Measurements from ENCODE around the gene RAB31.

RAB31 gene

DNA sequence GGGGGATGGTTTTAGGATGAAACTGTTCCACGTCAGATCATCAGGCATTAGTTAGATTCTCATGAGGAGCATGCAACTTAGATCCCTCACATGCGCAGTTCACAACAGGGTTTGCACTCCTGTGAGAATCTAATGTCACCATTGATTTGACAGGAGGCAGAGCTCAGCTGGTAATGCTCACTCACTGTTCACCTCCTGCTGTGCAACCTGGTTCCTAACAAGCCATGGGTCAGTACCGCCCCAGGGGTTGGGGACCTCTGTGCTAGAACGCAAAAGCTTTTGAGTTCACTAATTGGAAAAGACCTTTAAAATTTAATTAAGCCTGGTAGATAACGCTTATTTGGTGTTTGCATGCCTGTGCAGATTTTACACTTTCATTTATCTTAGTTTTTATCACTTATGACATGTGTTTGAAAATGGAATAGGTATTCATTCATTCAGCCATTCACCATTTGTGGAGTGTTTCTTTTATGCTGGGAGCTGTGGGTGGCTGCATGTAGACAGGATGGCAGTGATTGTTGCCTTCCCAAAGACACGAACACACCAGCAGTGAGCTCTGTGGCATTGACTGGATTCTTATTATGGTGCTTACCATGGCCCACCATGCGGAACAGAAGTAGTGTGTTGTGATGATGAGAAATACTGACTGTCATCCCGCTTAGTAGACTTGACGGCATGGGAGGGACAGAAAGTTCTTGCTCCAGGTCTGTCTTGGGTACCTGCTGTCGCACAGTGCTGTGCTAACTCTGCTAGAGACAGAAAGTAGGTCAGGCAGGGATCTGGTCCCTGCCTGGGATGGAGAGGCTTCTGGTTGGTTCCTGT lies 6.4 kb downstream of the RAB31 start:
- DNase-seq = no peak

DNA sequence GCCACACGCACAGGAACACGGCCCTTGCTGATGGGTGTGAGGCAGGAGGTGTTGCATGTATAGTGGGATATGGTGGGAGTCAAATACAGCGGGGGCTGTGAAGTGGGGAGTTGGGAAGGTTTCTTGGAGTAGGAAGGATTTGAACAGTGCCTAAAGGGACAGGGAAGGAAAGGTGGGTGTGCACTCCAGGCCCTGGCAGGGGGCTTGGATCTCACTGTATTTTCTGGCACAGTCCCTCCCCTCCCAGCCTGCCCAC lies 6.9 kb downstream of the RAB31 start:
- DNase-seq = no peak

DNA sequence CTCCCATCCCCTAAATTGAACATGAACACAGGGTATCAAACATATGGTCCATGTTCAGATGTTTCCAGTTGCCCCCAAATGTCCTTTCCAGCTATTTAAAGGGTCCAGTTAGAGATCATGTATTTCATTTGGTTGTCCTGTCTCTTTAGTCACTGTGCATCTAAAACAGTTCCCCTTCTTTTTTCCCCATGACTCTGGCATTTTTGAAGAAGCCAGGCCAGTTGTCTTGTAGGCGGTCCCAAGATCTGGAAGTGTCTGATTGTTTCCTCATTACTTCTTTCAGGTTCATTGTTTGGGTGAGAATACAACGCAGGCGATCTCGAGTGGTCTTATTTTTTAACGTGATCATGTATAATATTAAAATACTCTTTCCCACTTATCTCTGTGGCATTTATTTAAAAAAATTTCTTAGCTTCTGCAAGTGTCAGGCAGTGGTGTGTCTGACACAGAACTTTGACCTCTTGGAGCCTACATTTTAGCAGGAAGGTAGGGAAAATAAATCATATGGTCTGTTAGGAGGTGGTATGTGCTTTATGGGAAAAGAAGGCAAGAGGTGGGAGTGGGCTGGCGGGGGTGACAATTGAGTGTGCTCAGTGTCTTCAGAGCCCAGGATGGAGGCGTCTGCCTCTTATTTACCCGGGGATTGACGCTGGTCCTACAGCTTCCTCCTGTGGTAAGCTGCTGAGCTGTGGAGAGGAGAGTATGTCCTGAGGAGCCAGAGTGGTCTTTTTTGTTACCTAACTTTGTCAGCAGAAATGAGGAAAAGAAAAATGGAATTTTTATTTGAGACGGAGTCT lies 8.1 kb downstream of the RAB31 start:
- DNase-seq = no peak

DNA sequence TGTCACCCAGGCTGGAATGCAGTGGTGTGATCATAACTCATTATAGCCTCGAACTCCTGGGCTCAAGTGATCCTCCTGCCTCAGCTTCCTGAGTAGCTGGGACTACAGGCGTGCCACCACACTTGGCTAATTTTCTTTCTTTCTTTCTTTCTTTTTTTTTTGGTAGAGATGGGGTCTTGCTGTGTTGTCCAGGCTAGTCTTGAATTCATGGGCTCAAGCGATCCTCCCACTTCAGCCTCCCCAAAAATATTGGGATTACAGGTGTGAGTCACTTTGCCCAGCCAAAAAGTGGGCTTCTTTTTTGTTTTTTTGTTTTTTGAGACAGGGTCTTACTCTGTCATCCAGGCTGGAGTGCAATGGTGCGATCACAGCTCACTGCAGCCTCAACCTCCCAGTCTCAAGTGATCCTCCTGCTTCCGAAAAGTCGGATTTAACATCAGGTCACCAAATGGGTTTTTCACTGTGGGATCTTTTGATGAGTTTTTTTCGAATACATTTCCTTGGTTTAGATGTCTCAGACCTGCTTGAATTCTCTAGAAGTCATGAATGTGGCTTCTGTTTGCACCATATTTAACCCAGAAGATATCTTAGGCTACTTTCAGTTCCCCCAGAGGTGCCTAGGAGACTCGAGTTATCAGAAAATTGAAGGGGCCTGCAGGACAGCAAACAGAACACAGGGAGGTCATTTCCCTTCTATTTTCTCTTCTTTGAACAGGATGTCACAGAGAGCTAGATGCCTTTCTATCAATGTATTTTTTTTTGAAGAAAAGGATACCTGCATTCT lies 8.9 kb downstream of the RAB31 start:
- no peak for DNase-seq

DNA sequence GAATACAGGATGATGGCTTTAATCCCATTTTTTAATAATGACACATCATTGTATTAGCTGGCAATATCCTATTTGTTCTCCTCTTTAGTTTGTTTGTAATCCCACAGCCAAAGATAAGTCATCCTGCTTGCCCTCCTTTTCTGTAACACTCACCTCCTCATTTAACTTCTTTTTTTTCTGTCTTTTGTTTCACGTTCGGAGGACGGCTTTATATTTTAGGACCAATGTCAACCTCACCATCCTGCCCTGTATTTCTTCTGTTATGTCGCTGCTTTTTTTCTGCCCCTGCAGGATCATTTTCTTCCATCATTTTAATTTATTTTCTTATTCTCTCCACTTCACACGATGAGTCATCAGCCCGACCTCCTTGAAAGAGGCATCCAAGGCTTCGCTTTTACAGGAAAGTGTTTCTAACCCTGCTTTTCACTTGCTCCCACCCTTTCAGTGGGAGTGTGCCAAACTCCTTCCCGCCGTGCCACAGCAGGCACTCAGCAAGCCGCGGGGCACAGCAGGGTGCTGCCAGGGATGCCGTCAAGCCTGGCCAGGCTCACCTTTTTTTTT lies 11.4 kb downstream of the RAB31 start:
- no peak for DNase-seq

DNA sequence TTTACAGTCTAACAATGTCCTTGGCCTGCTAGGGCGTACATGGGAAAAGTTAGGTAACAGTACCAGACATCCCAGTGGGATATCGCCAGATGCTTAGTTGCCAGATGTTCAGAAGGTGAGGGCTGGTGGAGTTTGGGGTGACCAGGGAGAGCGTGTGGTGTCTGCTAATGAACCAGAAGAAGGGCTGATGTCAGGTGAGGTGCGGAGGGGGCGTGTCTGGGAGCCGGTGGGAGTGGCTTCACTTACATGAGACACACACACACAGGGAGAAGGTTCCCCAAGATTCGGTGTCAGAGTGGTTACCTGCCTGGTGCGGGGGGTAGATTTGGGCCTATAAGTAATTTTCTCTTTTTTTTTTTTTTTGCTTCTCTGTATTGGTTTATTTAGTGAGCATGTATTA lies 12.2 kb downstream of the RAB31 start:
- no peak for DNase-seq

DNA sequence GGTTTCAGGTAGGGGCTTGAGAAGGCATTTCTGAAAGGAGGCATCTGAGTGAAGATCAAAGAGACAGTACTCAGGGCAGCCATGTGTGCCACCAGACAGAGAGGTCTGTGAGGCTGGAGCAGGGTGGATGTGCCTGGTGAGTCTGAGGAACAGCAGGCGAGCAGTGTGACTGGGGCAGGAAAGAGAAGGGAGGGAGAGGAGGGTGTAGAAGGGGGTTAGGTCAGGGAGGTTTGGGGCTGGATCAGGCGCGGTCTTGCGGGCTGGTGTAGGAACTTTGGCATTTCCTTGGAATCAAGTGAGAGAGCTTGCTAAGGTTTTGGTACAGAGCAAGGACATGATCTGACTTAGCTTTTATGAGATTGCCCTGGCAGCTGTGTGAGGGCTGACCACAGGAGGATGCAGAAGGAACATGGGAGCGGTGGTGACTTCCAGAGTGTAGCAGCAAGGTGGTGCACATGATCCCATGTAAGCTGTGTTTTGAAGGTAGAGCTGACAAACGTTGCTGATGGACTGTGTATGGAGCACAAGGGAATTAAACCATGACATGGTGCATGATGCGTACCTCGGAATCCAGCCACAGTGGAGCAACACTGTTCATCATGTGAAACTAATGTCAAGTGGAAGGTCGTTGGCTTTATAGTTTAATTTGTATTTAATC lies 13.9 kb downstream of the RAB31 start:
- no peak for DNase-seq

DNA sequence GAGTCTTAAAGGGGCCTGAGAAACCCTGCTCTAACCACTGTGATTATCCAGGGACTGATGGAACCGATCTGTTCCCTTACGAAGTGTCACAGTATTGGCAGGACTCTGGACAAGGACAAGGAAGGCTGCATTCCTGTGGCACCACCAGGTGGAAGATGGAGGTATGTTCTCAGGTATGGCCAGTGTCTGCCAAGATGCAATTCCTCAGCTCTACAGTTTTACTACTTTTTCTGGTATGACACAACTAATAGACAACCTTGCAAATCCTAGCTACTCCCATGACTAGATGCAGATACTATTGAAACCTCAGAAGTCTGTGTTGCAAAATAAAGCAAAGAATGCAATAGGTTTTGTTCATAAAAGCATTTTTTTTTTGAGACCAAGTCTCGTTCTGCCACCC lies 14.6 kb downstream of the RAB31 start:
- no peak for DNase-seq

DNA sequence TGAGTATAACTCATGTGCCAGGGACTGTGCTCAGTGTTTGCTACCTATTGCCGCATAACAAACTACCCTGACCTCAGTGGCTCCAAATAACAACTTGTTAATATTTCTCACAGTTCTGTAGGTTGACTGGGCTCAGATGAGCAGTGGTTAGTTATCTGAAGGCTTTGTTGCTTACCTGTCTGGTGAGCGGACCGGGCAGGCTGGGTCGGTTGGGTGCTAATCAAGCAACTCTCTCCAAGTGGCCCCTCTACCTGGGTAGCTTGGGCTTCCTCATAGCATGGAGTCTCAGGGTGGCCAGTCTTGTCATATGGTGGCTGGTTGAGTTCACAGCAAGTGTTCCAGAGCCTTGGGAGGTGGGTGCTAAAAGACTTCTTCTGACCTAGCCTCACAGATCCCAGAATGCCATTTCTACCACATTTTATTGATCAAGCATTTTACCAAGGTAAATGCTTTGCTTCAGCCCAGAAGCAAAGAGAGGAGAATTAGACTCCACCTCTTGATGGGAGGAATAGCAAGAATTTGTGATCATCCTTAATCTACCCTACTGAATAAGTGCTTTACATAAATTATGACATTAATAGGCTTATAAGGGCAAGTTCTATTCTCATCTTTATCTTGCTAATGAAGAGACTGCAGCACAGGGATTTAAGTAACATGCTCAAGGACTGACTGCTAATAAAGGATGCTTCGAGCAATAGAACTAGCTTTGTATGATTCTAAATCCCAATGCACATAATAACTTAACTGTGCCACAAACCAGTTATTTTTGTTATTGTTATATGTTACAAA lies 16.9 kb downstream of the RAB31 start:
- peak in 1 of 2 experiments; percentile 25 for DNase-seq

DNA sequence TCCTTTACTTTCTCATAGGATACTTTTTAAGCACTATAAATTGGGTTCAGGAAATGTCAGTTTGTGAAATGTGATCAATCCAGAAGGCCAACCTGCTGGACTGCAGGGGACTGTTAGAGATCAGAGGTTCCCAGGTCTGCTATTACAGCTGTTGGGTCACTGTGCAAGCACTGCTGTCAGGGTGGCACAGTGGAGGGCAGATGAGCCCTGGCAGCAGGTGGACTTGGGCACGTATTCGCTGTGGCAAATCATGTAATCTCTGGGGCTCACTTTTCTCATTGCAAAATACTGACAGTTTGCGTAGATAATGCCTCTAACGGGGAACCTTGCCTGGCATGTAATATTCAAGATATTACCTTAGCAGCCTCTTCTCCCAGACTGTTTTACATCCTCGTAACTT lies 18.1 kb downstream of the RAB31 start:
- DNase-seq = no peak

DNA sequence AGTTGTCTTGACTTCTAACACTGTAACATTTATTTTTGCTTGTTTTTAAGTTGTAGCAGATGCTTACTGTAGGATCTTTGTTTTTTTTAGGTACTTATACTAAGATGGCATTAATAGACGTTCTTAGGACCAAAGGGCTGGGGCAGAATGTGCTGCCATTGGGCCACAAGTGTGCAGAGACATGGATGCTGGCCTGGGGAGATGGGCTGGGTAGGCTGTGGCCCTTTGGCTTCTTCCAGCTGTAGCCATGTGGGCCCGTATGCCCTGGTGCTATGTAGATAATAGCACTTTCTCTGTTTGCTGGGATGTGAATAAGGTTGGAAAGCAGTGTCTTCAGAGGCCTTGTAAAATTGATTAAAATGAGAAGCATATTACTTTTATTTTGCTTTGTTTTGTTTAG lies 18.8 kb downstream of the RAB31 start:
- no peak for DNase-seq

DNA sequence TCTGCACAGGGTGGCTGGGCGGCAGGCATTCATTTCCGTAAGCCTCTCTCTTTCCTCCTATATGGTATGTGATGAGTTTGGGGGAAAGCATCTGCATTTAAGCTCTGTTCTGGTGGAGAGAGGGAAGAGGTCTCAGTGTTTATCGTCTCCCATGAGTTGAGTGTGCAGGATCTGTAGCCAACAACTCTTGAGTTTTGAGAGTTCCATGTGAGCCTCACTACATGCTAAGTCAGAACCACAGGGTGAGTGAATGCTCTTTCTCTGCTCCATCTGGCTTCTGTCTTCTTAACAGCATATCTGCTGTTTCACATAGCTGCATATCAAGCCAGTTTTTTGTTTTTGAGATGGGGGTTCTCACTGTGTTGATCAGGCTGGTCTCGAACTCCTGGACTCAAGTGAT lies 22.7 kb downstream of the RAB31 start:
- DNase-seq = no peak

DNA sequence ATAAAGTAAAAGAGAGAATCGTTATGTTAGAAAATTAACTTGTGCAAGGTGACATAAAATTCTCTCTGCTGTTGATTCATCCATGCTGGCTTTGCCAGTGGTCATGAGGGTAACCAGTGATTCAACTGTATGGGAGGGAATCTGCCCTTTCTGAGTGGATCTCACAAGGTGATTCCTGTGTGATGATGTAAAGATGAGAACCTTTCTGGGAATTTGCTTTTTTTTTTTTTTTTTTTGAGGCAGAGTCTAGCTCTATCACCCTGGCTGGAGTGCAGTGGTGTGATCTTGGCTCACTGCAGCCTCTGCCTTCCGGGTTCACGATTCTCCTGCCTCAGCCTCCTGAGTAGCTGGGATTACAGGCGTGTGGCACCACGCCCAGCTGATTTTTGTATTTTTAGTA lies 23.3 kb downstream of the RAB31 start:
- DNase-seq = no peak

DNA sequence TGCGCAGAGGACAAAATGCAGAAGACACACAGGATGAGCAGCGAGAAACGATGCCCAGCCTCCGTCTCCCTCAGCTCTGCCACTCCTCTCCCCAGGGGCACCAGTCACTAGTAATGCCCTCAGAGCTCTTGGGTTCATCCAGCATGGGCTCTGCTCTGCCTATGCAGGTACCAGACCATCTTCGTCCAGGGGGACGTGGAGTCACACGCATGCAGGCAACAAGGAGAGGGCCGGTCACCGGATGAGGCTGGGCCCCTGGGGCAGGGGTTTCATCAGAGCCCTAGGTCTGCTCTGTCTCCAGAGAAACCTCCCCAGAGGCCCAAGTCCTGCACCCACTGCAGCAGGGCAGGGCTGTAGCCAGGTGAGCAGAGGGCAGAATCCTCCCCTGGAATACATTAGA lies 23.9 kb downstream of the RAB31 start:
- DNase-seq = no peak

DNA sequence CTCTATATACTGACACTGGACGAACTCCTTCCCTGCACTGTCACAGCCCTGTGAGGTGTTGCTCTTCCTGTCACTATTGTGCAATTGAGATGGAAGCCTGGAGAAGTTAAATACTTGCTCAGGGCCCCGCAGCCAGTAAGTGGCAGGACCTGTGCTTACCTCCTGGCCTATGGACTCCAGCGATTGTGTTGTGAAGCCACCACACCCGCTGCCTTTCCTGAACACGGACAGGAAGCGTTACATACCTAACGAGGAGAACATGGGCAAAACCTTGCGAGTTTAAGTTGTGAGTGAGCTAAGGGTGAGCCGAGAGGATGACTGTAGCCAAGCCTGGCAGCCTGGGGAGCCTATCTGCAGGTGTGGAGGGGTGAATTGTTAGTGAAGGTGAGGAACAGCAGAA lies 26.1 kb downstream of the RAB31 start:
- no peak for DNase-seq

DNA sequence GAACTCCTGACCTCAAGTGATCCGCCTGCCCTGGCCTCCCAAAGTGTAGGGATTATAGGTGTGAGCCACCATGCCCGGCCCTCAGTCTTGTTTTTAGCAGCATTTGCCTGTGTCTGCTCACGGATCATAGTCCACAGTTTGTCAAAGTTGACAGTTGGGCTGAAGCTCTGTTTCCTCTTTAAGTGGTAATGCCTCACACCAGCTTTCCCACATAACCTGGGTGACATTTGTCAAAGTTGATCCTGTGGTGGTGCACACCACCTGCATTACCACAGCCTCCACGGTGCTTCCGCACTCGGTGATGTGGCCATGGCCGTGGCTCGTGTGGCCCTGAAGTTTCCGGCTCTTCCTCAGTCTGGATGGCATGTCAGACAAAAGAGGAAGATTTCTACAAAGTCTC lies 27.1 kb downstream of the RAB31 start:
- DNase-seq = no peak

DNA sequence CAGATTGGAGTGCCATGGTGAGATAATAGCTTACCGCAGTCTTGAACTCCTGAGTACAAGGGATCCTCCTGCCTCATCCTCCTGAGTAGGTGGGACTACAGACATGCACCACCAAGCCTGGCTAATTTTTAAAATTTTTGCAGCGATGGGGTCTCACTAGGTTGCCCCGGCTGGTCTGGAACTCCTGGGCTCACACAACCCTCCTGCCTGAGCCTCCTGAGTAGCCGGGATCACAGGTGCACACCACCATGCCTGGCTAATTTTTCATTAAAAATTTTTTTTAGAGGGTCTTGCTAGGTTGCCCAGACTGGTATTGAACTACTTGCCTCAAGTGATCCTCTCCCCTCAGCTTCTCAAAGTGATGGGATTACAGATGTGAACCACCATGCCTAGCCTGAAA lies 27.8 kb downstream of the RAB31 start:
- no peak for DNase-seq

DNA sequence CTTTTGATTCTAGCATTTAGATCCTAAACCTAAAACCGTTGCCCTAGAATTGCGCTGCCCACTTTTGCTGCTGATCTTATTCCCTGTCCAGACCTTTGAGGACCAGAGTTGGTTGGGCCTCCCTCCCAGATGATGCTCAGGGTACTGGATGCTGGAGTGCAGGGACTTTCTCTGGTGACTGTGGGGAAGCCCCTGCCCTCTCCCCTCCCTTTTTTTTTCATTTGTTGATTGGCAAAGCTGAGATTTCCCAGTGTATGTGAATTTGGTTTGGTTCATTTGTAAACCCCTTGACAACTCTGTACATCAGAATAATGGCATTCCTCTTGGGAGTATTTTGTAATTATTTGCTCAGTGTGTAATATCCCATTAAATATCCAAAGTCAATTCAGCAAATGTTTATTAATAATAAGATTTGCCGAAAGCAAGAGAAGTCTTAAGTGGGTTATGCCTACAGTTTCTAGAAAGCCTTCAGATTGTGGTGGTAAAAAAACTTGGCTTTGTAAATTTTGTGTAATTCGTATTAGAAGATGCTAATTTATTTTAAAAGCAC lies 28.3 kb downstream of the RAB31 start:
- DNase-seq = no peak

DNA sequence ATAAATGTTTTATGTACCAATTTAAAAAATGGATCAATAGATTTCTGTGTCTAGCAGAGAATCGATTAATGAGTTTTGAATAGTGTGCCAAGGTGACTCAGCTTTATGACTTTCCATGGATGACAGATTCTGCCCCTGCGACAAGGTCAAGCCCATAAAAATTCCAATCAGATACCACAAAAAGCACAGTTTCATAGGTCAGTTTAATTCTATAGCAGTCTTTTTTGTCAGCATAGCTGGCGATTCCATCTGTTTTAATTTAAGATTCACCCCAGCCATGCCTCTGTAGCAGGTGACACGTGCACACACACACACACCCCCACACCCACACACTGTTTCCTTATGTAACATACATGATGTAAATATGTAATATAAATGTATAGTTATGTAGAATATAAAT lies 28.9 kb downstream of the RAB31 start:
- DNase-seq = no peak

DNA sequence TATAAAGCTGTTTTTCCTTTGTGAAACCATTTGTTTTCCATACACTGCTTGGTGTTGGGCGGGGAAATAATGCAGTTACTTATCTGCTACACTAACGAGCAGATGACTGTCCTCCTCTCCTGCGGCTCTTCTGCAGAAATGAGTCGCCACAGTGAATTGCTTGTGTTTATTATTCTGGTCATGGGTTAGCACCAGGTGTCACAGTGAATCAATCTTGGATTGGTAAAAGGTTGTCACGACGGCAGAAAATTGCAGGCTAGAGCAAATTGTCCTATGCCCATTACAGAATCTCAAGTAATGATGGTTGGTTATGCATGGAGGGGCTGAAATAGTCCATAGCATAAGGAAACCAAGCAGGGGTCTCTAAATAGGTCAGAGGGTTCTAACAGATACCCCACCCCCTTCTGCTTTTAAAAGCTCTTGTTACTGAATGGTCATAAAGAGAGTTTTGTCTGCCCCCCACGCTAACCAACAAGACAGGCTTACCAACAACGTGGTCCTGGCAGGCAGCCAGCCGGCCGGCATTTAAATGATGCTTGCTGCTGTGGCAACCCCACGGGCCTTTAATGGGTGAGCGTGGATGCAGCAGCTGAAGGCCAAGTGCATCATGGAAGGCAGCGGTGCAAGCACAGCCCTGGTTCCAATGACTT lies 29.5 kb downstream of the RAB31 start:
- no peak for DNase-seq

DNA sequence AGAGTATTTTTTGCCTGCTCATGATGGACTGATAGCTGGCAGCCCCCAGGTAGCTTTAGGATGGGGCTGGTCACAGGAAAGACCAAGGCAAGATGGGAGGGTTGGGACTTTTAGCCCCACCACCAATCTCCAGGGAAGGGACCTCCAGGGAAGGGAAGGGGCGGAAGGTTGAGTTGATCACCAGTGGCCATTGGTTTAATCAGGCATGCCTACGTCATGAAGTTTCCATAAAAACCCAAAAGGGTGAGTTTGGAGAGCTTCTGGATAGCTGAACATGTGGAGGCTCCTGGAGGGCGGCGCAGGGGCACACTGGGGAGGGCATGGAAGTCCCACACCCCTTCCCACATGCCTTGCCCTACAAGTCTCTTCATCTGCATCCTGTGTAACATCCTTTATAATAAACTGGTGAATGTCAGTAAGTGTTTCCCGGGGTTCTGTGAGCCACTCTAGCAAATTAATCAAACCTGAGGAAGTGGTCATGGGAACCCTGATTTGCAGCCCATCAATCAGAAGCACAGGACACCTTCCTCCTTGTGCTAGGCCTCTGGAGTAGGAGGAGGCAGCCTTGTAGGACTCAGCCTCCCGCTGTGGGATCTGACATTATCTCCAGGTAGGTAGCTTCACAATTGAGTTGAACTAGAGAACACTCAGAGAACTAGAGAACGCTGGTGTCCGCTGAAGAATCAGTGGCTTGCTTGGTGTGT lies 30.3 kb downstream of the RAB31 start:
- DNase-seq = no peak

Measured in NCI-H524 (cell line).